Dendritic cell treated with granulocyte-macrophage colony-stimulating factor and Interleukin-4, amounts not matched to agents 40 ng/mL and 50 ng/mL, for 4 days (primary cell): ENCODE measurements around the gene TREM1.

Experiments used
- H3K27ac Mint-ChIP-seq: one replicate; pipeline ENCODE4 v1.8.0; 2022; ENCODE audit warnings: mild to moderate bottlenecking, mixed read lengths
- H3K27me3 Mint-ChIP-seq: one replicate; pipeline ENCODE4 v1.8.0; 2022; ENCODE audit warnings: mild to moderate bottlenecking, mixed read lengths
- H3K36me3 Mint-ChIP-seq: one replicate; pipeline ENCODE4 v1.8.0; 2022; ENCODE audit warnings: low read depth, mixed read lengths
- H3K4me1 Mint-ChIP-seq: one replicate; pipeline ENCODE4 v1.8.0; 2022; ENCODE audit warnings: low read depth, mixed read lengths
- H3K4me3 Mint-ChIP-seq: one replicate; pipeline ENCODE4 v1.8.0; 2022; ENCODE audit warnings: mild to moderate bottlenecking, moderate library complexity, mixed read lengths
- H3K9me3 Mint-ChIP-seq: one replicate; pipeline ENCODE4 v1.8.0; 2022; ENCODE audit warnings: mixed read lengths
- intact Hi-C: fragments of 100-400 bp; cut with micrococcal nuclease; formaldehyde crosslinking; loops from one replicate; pipeline ENCODE4 v1.15.0; 2022

Gene TREM1

GRCh38 chr6:41232667-41233066 lies 53.8 kb downstream of the TREM1 start:
- intact Hi-C loops: no loop called here
- H3K36me3 Mint-ChIP-seq: no peaks in the 10 kb centered on the region
- no peak overlapping the region for H3K4me3 Mint-ChIP-seq
- H3K27ac Mint-ChIP-seq: no peak overlapping the region
- H3K27me3 Mint-ChIP-seq: peaks cover 9% of the 10 kb centered on the region
- H3K9me3 Mint-ChIP-seq: no peaks in the 10 kb centered on the region
- peaks cover 17% of the 10 kb centered on the region for H3K4me1 Mint-ChIP-seq

- Mint-ChIP-seq H3K9me3 (no peaks in the 10 kb centered on the region), H3K27ac (no peak overlapping the region)
- intact Hi-C loops: no loop called here
Measured at GRCh38 chr6:41231246-41231645, 55.2 kb downstream of the TREM1 start.

GRCh38 chr6:41229721-41230120 lies 56.8 kb downstream of the TREM1 start:
- Mint-ChIP-seq H3K9me3 (no peaks in the 10 kb centered on the region), H3K4me1 (peaks cover 26% of the 10 kb centered on the region), H3K4me3 (no peak overlapping the region), H3K27me3 (peaks cover 2% of the 10 kb centered on the region), H3K36me3 (no peaks in the 10 kb centered on the region), H3K27ac (no peak overlapping the region)
- intact Hi-C loops: loop anchor here (10.0 kb wide), 1 partner anchor 85 kb away; no protein-coding TSS in a partner anchor

More at GRCh38 chr6:41231246-41231645, 55.2 kb downstream of the TREM1 start:
- H3K27me3 Mint-ChIP-seq: peaks cover 2% of the 10 kb centered on the region
- H3K36me3 Mint-ChIP-seq: no peaks in the 10 kb centered on the region
- peaks cover 20% of the 10 kb centered on the region for H3K4me1 Mint-ChIP-seq
- H3K4me3 Mint-ChIP-seq: no peak overlapping the region

GRCh38 chr6:41228616-41229015 lies 57.9 kb downstream of the TREM1 start:
- no peak overlapping the region for H3K27ac Mint-ChIP-seq
- no peak overlapping the region for H3K4me3 Mint-ChIP-seq
- H3K9me3 Mint-ChIP-seq: no peaks in the 10 kb centered on the region
- no peaks in the 10 kb centered on the region for H3K36me3 Mint-ChIP-seq
- peaks cover 5% of the 10 kb centered on the region for H3K27me3 Mint-ChIP-seq
- intact Hi-C loops: loop anchor here (10.0 kb wide), 1 partner anchor 86 kb away; no protein-coding TSS in a partner anchor
- peaks cover 29% of the 10 kb centered on the region for H3K4me1 Mint-ChIP-seq

- Mint-ChIP-seq H3K4me3 (no peak within 1 kb of the TSS), H3K27me3 (peaks cover 5% of the 10 kb centered on the region), H3K9me3 (no peaks in the 10 kb centered on the region), H3K36me3 (no peaks in the 10 kb centered on the region), H3K4me1 (peaks cover 29% of the 10 kb centered on the region), H3K27ac (no peak within 1 kb of the TSS)
- intact Hi-C loops: loop anchor here (10.0 kb wide), 1 partner anchor 87 kb away; no protein-coding TSS in a partner anchor
Measured at GRCh38 chr6:41228096-41228495, 58.4 kb downstream of the TREM1 start, which contains the start of gene TREML4. Gene TREML4 (plus strand): TSS chr6:41228349. CDS start chr6:41228428, 79 bp downstream.

- Mint-ChIP-seq H3K27ac (no peak overlapping the region), H3K4me1 (peaks cover 38% of the 10 kb centered on the region), H3K4me3 (no peak overlapping the region), H3K27me3 (peaks cover 5% of the 10 kb centered on the region), H3K36me3 (no peaks in the 10 kb centered on the region), H3K9me3 (no peaks in the 10 kb centered on the region)
- intact Hi-C loops: loop anchor here (10.0 kb wide), 1 partner anchor 88 kb away; no protein-coding TSS in a partner anchor
Measured at GRCh38 chr6:41226752-41227151, 59.7 kb downstream of the TREM1 start.

- H3K4me1 Mint-ChIP-seq: peaks cover 40% of the 10 kb centered on the region
- H3K27me3 Mint-ChIP-seq: peaks cover 5% of the 10 kb centered on the region
- H3K9me3 Mint-ChIP-seq: peaks cover 5% of the 10 kb centered on the region
- H3K36me3 Mint-ChIP-seq: no peaks in the 10 kb centered on the region
- no peak overlapping the region for H3K27ac Mint-ChIP-seq
- intact Hi-C loops: loop anchor here (10.0 kb wide), 1 partner anchor 90 kb away; no protein-coding TSS in a partner anchor
- H3K4me3 Mint-ChIP-seq: no peak overlapping the region
Measured at GRCh38 chr6:41224800-41225199, 61.7 kb downstream of the TREM1 start.
